H1 (cell line): ENCODE results near the gene MPRIP.

ENCODE experiments used
- CEBPB ChIP-seq: IDR thresholded peaks from 2 replicates; pipeline ENCODE4 v1.6.1; 2012; ENCODE audit warnings: low read depth, low read length
- CREB1 ChIP-seq: IDR thresholded peaks from 2 replicates; pipeline ENCODE4 v1.6.1; 2012; ENCODE audit warnings: inconsistent platforms
- EZH2 ChIP-seq: fragments of 200-600 bp; sonication (generic); IDR thresholded peaks from 2 replicates; pipeline ENCODE4 v1.7.1; 2012; ENCODE audit warnings: low read depth, mild to moderate bottlenecking, moderate library complexity, low read length, inconsistent platforms; ENCODE audit not compliant: severe bottlenecking
- FOSL1 ChIP-seq: IDR thresholded peaks from 2 replicates; pipeline ENCODE4 v1.6.1; 2011; ENCODE audit warnings: mild to moderate bottlenecking, low read depth, low read length, moderate library complexity; ENCODE audit not compliant: insufficient read depth
- JUN ChIP-seq: IDR thresholded peaks from 2 replicates; pipeline ENCODE4 v1.6.1; 2011; ENCODE audit warnings: low read depth, mild to moderate bottlenecking, improper control_type of control experiment, low read length
- NRF1 ChIP-seq: IDR thresholded peaks from 2 replicates; pipeline ENCODE4 v1.6.1; 2011; ENCODE audit warnings: mild to moderate bottlenecking, low read depth, low read length, improper control_type of control experiment
- POLR2A ChIP-seq, 2 experiments: IDR thresholded peaks; 1 replicate in 1 of 2; 2 replicates in 1 of 2; pipeline ENCODE4 v1.6.1; 2011; ENCODE audit warnings: low read depth in 2 of 2, low read length in 2 of 2, mild to moderate bottlenecking in 2 of 2; ENCODE audit errors: control extremely low read depth in 1 of 2
- ZNF274 ChIP-seq: IDR thresholded peaks from 2 replicates; pipeline ENCODE4 v1.7.0; 2012; ENCODE audit warnings: low read length, borderline replicate concordance; ENCODE audit errors: extremely low read depth
- TF ChIP-seq, protein P1 (sequence below), 3 experiments: IDR thresholded peaks; 1 replicate in 2 of 3; 2 replicates in 1 of 3; pipeline versions ENCODE4 v1.5.1 to v1.6.1; 2011; ENCODE audit warnings: low read length in 3 of 3, mild to moderate bottlenecking in 3 of 3, inconsistent platforms in 2 of 3, low read depth in 1 of 3, moderate library complexity in 1 of 3; ENCODE audit not compliant: insufficient read depth in 1 of 3; ENCODE audit errors: control extremely low read depth in 1 of 3
- TF ChIP-seq, protein P2 (sequence below): IDR thresholded peaks from 2 replicates; pipeline ENCODE4 v1.6.1; 2012; ENCODE audit warnings: inconsistent platforms

DNA sequence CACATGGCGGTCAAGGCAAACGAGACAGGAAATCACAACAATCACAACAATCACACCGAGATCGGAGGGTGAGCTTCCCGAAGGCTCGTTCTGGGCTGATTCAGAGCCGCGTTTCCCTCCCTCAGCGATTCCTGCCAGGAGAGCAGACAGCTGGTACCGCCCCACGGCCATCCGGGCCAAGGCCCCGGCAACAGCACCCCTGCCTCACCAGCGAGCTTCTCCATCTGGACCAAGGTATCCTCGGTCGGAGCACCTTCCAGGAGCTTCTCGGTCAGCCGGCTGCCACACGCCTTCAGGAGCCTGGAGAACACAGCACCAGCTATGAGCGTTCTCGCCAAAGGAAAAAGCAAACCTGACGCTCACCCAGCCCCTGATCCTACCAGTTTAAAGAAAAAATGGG lies 179.1 kb downstream of the MPRIP start:
- TF ChIP-seq JUN (no peak), ZNF274 (no peak), FOSL1 (no peak), NRF1 (no peak), CREB1 (no peak), CEBPB (no peak), EZH2 (no peak), POLR2A (IDR thresholded peaks at IDR 0.05; ENCODE audit: control extremely low read depth in 1 of 2, low read depth in 2 of 2, low read length in 2 of 2) (no peak)
- TF ChIP-seq, protein P1, sequence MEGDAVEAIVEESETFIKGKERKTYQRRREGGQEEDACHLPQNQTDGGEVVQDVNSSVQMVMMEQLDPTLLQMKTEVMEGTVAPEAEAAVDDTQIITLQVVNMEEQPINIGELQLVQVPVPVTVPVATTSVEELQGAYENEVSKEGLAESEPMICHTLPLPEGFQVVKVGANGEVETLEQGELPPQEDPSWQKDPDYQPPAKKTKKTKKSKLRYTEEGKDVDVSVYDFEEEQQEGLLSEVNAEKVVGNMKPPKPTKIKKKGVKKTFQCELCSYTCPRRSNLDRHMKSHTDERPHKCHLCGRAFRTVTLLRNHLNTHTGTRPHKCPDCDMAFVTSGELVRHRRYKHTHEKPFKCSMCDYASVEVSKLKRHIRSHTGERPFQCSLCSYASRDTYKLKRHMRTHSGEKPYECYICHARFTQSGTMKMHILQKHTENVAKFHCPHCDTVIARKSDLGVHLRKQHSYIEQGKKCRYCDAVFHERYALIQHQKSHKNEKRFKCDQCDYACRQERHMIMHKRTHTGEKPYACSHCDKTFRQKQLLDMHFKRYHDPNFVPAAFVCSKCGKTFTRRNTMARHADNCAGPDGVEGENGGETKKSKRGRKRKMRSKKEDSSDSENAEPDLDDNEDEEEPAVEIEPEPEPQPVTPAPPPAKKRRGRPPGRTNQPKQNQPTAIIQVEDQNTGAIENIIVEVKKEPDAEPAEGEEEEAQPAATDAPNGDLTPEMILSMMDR (IDR thresholded peaks at IDR 0.05; ENCODE audit: control extremely low read depth in 1 of 3, insufficient read depth in 1 of 3, low read depth in 1 of 3, low read length in 3 of 3) = no peak
- TF ChIP-seq, protein P2, sequence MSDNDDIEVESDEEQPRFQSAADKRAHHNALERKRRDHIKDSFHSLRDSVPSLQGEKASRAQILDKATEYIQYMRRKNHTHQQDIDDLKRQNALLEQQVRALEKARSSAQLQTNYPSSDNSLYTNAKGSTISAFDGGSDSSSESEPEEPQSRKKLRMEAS = no peak
